GM18519 (cell line): ENCODE data around the gene CFDP1.

Source experiments
- ATAC-seq: cut with Tn5 transposase; IDR thresholded peaks from one replicate; pipeline ENCODE4 v1.9.1; 2021; ENCODE audit warnings: mild to moderate bottlenecking, moderate library complexity; ENCODE audit not compliant: unreplicated experiment, low FRiP score

Gene CFDP1

DNA sequence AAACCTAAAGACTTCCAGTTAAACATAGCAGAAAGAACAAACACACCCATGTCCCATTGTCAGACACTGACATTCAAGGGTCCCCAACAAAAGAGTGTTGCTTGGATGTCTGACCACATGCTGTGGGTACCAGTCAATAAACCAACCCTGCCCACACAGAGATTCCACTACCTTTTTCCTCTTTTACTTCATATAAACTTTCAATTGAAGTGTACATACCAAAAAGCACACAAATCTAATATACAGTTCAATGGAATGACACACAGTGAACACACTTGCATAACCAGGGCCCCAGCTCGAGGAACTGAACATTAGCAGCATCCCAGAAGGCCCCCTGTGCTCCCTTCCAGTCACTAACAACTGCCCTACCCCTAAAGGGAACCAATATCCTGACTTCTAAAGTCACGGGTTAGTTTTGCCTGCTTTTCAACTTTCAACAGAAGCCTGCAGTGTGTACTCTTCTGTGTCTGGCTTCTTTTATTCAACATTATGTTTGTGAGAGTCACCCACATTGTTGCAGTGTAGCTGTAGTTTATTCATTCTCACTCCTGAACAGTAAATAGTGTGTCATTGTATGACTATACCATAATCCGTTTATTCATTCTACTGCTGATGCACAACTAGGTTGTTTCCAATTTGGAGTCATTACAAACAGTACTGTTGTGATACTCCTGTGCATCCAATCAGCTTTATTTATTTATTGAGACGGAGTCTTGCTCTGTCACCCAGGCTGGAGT, 18.0 kb downstream of the CFDP1 start:
- ATAC-seq, result no peak

DNA sequence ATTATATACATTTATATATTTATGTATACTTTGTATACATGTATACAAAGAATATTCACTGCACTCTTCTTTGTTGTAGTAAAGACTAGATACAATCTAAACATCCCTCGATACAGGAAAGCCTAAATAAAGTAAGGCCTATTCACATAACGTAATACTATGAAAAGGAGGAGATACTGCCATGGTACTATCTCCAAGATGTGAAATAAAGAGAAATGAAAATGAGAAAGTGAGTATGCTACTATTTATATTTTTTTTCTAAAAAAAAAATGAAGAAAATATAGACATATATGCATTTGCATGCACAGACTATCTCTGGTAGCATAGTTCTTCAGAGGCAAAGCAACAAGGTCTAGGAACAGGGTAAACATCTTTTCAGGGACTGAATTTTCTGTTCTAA, 19.4 kb downstream of the CFDP1 start:
- peak; percentile 36 for ATAC-seq

DNA sequence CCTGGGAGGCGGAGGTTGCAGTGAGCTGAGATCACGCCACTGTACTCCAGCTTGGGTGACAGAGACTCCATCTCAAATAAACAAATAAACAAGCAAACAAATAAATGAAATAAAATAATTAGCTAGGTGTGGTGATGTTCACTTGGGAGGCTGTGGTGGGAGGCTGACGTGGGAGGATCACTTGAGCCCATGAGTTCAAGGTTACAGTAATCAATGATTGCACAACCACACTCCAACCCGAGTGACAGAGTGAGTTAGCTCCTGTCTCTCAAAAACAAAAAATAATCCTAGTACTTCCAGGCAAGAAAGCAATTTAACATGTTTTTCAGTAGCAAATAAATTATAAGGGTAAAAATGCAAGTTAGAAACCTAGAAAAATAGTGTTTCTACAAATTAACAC, 26.4 kb downstream of the CFDP1 start:
- no peak for ATAC-seq

DNA sequence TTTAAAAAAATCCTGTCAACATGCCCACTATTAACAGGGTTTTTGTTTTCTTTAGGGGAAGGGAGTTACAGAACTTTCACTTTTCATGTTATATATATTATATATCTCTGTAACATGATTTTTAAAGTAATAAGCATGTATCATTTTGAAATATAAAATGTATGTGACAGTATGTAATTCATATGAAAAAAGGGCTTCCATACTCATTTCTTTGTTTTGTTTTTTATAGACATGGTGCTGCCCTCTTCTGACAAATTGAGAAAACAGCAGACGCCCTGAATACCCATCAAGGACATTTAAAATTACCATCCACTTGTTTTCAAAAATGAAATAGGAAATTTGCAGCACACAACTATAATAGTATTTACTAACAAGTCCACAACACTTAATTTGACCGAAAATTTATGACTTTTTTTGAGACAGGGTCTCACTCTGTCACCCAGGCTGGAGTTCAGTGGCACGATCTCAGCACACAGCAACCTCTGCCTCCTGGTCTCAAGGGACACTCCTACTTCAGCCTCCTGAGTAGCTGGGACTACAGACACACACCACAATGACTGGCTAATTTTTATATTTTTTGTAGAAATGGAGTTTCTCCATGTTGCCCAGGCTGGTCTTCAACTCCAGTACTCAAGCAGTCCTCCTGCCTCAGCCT, 30.4 kb downstream of the CFDP1 start:
- ATAC-seq, result no peak

DNA sequence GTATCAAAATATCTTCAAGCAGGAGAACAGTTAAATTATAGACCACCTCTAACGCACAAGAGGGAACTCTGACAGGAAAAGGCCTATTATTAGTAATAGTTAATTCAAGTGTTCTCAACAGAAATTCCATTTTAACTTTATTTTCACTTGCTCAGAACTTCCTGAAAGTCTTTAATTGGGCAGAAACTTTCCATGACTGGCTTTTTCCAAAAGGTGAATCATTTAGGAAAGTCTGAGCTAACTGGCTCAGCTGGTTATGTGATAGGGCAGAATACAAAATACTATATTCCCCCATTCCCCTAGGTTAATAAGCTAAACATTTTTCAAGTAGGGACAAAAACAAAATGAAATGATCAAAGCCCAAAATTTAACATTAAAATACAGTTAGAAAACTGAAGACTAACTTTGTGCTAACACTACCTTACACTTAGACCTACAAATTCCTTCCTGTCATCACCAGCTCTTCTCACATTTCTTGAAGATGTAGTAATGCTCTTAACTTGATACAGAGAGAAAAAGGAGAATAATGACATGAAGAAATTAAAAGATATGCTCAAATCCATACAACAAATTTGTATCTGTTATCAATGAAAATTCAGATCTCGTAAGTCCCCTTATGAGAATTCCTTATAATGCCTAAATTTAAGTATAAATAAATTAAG, 31.0 kb downstream of the CFDP1 start:
- no peak for ATAC-seq

DNA sequence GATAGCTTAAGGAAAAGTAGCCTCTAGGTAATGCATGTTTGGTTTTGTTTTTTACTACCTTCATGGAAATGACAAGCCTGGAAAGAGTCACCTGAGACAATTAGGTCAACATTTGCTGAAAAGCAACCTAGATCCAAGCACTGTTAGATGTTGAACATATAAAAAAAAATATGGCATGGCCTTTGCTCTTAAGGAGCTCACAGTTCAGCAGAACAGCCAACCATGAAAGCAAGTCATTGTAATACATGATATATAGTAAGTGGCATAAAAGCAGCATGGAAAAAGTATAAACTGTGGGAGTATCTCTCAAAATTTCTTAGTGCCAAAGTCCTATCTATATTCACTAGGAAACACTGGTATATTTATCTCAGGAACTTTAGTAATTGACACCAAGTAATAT, 31.6 kb downstream of the CFDP1 start:
- ATAC-seq, result no peak

DNA sequence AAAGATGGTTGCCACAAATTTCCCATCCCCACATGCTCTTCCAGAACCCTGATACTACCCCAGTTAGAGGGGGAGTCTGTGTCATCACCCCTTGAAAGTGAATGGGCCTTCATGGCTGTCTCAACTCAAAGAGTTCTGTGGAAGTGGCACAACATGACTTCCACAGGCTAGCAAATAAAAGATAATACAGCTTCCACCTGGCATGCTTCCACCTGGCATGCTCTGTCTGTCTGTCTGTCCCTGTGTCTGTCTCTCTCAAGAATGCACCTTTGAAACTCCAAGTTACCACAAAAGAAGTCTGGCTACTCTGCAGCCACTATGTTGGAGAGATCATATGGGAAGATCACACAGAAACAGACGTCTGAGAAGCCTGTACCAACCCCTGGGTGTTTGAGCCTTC, 35.0 kb downstream of the CFDP1 start:
- no peak for ATAC-seq

DNA sequence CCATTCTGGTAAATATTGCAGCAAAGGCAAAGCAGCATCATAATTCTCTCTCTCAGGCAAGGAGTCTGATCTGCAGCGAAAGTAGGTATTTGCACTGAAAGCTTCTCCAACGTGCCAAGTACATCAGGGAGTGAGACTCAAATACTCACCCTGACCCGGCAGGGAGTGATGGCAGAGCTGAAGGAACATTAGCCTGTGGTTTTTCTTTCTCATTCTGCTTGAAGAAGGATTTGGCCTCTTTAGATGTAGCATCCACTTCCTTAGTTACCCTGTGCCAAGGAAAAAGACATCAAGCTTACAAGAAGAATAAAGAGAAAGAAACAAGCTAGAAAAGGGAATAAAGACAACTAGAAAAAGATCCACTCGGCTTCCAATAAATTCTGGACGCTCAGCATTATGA, 38.4 kb downstream of the CFDP1 start:
- ATAC-seq, result no peak

DNA sequence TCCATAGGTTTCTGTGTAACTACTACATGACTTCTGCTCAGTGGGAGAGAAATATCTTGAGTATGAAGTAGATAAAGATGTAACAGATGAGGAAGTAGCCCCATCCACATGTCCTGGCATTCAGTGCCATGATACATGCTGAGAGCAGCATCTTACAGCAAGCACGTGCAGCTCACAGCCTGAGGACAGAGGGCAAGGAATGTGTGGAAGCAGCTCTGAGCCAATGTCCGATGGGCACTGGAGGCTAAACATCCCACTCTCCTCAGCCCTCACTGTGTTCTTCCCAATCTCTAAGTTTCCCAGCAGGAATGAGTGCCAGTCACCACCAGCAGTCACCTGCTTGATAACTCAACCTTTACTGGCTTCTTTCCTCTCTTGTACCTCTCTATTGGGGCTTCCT, 40.4 kb downstream of the CFDP1 start:
- no peak for ATAC-seq

DNA sequence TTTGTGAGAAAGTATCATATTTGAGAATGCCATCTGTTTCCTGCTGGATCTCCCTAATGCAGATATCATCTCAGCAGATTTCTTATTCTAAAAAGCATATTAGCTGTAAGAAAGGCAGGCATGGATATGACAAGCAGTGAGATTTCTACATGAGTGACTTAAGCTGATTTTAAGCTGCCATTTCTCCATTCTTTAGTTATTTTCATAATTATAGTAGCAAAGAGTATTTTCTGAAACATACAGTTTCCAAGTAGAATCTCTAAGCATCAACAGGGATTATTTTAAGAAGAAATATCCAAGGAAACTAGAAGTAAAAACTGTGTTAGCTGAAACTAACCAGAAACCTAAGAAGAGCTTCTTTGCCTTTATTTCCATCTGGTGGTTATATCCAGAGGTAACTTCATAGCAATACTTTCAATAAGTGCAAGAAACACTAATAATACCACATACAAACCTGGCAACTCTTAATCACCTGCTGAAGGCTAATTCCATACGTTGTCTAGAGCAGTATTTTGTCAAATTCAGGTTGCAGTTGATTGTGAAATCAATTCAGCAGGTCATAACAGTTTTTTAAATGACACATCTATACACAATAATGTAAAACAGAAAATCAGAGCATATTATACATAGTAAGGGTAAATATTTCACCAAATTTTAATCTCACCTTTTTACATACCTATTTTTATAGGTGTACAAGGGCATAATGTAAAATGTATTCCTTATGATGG, 42.2 kb downstream of the CFDP1 start:
- ATAC-seq, result no peak

DNA sequence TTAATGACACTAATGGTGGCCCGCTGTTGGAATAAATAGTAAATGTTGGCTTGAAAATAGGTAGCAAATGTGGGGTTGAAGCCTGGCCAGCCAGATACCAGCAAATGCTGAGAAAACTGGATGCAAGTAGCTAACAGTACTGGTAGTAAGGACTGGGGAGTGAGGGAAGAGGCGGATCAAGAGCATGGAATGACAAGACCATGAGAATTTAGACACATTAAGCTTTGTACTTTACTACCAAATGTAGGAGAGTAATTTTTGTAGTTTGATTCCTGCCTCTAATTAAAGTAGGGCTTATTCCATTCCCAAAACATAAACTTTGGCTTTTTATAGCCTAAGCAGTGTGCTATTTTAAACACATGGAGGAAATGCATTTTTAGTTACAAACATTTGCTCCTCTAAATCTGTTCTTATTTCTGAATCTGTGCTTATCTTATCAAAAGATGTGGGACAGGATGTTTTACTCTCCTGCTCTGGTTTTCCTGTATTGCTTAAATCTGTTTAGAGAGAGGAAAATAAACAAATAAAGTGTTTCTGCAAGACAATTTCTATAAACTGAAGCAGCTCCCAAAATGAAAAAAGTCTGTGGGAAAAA, 44.1 kb downstream of the CFDP1 start:
- ATAC-seq, result no peak

DNA sequence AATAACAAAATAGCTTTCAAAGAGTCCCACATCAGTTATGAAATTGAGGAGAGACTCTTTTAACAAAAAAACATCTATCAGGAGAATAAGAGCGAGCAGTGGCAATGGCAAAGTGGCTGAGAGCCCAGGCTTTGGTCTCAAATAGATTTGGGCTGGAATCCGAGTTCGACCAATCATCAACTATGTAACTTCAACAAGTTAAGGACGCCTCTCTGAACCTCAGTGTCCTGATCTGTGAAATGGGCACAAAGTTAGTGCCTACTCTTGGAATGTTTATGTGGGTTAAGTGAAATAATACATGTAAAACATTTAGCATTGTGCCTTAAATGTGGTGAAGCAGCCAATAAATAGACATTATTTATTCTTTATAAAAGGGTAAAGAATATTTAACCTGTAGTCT, 45.4 kb downstream of the CFDP1 start:
- ATAC-seq, result no peak

DNA sequence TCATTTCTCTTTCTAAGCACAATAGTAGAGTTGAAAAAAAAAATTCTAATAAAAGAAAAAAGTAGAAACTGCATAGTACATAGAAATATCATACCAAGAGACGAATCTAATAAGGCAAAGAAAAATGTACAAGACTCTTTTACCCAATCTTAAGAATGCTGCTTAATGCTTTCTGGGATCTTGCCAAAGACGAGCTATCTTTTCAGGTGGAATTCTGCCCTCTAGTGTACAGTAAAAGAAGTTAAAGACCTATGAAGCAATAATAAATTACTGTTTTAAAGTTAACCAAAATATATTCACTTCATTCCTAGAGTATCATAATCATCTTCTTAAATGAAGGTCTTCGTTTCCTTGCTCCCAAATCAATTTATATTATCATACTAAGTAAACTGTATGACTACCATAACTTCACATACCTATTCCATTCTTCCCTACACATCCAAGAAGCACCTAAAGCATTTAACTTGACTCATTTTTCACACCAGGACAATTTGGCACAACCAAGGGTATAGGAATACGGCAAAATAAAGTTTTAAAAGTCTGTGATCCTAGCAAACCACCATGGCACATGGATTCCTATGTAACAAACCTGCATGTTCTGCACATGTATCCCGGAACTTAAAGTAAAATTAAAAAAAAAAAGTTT, 47.7 kb downstream of the CFDP1 start:
- ATAC-seq, result no peak

DNA sequence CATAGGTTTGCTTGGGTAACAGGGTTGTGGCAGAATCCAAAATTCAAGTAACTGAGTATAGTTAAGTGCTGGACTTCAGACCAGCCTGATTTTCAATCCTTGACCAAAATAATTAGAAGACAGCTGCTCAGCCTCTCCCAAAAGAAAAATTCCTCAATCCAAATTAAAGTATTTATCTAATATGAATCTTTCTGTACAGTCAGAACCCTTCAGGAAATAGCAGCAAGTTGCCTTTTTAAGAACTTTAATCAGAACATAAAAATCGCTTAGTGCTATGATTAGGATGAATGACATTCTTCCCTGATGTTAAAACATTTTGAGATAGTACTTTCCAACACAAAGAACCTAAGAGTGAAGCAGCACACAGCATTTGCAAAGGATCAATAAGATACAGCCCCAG, 50.2 kb downstream of the CFDP1 start:
- ATAC-seq, result no peak

DNA sequence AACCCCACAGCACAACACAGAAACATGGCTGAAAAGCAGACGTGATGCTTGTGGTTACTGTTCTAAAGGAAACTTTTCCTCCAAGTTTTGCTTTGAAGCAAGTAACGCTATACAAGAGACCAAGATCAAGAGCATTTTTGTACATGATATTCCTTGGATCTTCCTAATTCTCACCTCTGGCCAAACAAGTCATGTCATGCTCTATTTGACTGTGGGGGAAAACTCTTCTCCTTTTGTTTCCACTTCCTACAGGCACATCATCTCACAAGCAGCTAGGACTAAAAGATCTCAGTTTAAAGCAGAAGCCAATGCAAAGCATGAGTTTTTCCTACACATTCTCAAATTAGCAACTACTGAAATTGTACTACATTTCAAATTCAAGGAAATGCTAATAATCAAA, 50.7 kb downstream of the CFDP1 start:
- ATAC-seq, result no peak

DNA sequence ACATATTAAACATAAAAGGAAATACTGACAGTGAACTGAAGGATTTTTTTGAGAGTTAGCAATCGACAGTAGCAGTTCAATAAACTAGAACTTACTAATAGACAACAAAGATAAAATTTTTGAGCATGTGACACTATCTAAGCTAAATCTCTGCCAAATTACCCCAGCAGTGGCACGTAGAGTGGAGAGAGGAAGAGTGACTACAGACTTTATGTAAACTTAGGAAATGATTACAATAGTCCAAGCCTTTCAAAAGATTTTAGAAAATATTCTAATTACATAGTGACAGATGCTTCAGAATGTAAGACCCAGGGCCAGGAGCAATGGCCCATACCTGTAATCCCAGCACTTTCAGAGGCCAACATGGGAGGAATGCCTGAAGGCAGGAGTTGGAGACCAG, 52.4 kb downstream of the CFDP1 start:
- ATAC-seq, result no peak

DNA sequence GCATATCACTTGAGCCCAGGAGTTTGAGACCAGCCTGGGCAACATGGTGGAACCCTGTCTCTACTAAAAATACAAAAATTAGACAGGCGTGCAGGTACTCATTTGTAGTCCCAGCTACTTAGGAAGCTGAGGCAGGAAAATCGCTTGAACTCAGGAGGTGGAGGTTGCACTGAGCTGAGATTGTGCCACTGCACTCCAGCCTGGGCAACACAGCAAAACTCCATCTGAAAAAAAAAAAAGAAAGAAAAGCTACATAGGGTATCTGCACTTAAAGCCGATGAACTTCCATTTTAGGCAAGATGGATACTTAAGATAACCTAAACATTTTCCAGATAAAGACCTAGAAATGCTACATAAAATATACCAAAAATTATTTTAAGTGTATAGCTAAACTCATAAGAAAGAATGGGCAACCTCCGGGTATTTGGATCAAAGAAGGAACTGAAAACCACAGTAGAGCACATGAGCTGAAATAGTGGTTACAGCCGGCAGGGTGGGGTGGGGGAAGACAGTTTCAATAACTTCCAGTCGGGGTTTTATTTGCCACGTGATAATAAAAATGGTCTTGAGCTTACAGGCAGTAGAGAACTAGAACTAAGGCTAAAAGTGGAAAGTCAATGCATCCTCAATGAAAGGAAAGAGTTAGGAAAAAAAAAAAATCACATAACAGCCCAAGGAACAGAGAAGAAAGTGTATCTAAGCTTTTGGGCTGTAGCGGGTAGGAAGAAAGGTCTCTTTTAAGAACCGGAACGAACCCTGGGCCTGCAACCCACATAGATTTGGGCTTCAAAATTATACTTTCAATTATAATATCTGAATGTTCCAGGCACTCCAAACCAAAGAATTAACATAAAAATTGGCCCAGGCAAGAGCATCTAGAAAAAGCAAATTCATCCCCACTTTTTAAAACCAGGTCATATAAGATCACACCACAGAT, 53.1 kb downstream of the CFDP1 start:
- peak; percentile 52 for ATAC-seq

DNA sequence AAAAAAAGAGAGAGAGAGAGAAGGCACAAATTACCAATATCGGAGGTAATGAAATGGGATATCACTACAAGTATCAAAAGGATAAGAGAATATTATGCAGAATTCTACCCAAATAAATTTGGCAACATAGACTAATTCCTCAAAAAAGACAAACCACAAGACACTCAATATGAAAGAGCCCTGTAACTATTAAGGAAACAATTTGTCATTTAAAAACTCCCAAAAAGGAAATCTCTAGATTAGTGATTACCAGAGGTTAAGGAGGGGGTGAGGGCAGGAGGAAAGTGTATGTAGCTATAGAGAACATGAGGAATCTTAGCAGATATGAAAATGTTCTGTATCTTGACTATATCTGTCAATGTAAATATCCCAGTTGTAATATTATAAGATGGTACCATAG, 54.0 kb downstream of the CFDP1 start:
- ATAC-seq, result no peak

DNA sequence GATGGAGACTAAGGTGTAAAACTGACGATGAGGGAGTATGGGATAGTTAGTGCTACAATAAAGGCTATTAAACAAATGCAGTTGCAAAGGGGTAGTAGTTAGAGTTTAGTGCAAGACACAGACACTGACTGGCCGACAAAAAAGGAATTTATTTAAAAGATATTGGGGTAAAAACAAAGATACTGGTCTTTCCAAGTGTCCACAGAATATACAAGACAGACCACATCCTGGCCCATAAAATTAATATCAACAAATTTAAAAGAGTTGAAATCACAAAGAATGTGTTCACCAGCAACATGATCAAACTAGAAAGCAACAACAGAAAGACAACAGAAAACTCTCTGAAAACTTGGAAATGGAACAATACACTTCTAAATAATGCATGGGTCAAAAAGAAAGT, 54.7 kb downstream of the CFDP1 start:
- ATAC-seq, result no peak
